Activated naive CD8-positive, alpha-beta T cell treated with anti-CD3 and anti-CD28 coated beads, Interleukin-2, amount 10 ng/mL, durations not matched to agents 7 days and 5 days (primary cell): ENCODE data around the gene MCIDAS. TPM values are rescaled to one million over a fixed set of nuclear protein-coding genes. Genes with fewer than 3 reads are reported as not detected.

Experiments
- microRNA-seq: library from miRNA; unstranded; fragments of <30 nt; microRNA quantifications from one replicate; pipeline ENCODE4 v1.2.0, GENCODE V29; 2022
- total RNA-seq, 2 experiments: library from RNA; stranded (reverse); gene quantifications; one replicate each; pipeline ENCODE4 v1.2.3, GENCODE V29; 2021

Gene MCIDAS
- total RNA-seq, 2 experiments from 2014 or later, result not detected

Small RNA genes lying within 50 kb of the gene (microRNA-seq; reads per million reads assigned to microRNA genes)
- gene MIR449A, result 8.4 reads per million, percentile 9 among the genes with 10 or more reads in this experiment
- gene MIR449B, result not detected
- not detected for gene MIR449C

Other genes starting within 250 kb of the MCIDAS start
- 1 to 10 TPM in 1 of 2 experiments, under 1 TPM in 1; 0.42 to 1.1 TPM for gene ESM1, start 241.7 kb downstream of the MCIDAS start, total RNA-seq
- 10 to 100 TPM; 60.4 to 72.4 TPM for gene GZMK, start 203.1 kb downstream of the MCIDAS start, total RNA-seq
- gene GZMA, start 124.7 kb downstream of the MCIDAS start, total RNA-seq, result 100 to 1,000 TPM; 242 to 250 TPM
- gene GPX8, start 67.1 kb downstream of the MCIDAS start, total RNA-seq, result not detected
- under 1 TPM; 0.28 to 0.48 TPM for gene CDC20B, start 54.1 kb downstream of the MCIDAS start, total RNA-seq
- not detected for gene CCNO, start 6.3 kb upstream of the MCIDAS start, total RNA-seq
- gene DHX29, start 80.4 kb upstream of the MCIDAS start, total RNA-seq, result 10 to 100 TPM; 17.4 to 18.9 TPM
- gene MTREX, start 80.7 kb upstream of the MCIDAS start, total RNA-seq, result 10 to 100 TPM; 69.9 to 72.3 TPM